C4-2B (cell line): ENCODE measurements around the gene SLC4A1.

ENCODE experiments used
- ZFX ChIP-seq: fragments of 450-650 bp; IDR thresholded peaks from 2 replicates; pipeline ENCODE4 v1.6.1; 2017
- TF ChIP-seq, protein P1 (sequence below): fragments of 450-650 bp; conservative IDR thresholded peaks from 2 replicates; pipeline ENCODE4 v1.5.1; 2017; ENCODE audit warnings: mild to moderate bottlenecking

DNA sequence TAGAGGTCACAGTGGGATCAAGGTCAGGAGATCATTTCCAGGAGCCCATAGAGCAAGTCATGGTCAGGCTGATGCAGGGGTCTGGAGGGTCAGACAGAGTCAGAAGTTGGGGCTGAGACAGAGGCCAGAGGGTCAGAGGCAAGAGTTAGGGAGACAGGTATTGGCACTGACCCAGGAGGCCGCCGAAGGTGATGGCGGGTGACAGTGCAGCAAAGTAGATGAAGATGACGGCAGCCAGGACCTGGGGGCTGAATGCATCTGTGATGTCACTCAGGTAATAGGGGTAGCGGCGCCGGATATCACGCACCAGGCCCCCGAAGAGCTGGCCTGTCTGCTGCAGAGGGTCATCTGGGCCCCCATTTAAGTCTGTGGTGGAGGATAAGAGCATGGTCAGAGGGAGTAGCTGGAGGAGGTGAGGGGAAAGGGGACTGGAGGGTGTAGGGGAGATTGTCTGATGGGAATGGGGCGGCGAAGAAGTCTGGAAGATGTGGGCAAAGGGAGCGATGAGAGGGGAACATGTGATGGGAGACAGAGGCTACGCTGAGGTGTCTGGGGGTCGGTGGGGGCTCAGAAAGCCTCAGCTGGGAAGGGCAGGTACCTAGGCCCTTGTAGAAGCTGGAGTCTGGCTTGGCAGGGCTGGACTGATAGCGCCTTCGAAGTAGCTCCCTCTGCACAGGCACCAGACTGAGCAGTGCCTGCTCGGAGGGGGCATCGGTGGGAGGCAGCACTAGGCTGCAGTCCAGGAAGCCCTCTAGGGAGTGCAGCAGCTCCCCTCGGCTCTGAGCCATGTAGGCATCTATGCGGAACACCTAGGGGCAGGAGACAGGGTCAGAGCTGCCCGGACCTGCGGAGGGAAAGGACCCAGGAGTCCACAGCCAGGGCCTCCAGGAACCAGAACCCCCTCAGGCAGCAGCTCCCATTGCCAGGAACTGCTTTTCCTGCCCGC, 9.8 kb downstream of the SLC4A1 start:
- TF ChIP-seq, protein P1, sequence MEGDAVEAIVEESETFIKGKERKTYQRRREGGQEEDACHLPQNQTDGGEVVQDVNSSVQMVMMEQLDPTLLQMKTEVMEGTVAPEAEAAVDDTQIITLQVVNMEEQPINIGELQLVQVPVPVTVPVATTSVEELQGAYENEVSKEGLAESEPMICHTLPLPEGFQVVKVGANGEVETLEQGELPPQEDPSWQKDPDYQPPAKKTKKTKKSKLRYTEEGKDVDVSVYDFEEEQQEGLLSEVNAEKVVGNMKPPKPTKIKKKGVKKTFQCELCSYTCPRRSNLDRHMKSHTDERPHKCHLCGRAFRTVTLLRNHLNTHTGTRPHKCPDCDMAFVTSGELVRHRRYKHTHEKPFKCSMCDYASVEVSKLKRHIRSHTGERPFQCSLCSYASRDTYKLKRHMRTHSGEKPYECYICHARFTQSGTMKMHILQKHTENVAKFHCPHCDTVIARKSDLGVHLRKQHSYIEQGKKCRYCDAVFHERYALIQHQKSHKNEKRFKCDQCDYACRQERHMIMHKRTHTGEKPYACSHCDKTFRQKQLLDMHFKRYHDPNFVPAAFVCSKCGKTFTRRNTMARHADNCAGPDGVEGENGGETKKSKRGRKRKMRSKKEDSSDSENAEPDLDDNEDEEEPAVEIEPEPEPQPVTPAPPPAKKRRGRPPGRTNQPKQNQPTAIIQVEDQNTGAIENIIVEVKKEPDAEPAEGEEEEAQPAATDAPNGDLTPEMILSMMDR, result no peak
- no peak for TF ChIP-seq ZFX
